Endothelial cell of umbilical vein (primary cell): Measurements from ENCODE around the gene ZNF516.

ENCODE experiments used
- EZH2 ChIP-seq: IDR thresholded peaks from 2 replicates; pipeline ENCODE4 v1.6.1; 2012; ENCODE audit warnings: borderline replicate concordance, low read depth, mild to moderate bottlenecking, moderate library complexity, low read length, inconsistent platforms; ENCODE audit not compliant: severe bottlenecking
- GATA2 ChIP-seq: IDR thresholded peaks from 2 replicates; pipeline ENCODE4 v1.7.0; 2011; ENCODE audit warnings: low read depth, mild to moderate bottlenecking, moderate library complexity, mixed read lengths, low read length; ENCODE audit not compliant: insufficient read length, insufficient read depth
- JUN ChIP-seq: IDR thresholded peaks from 2 replicates; pipeline ENCODE4 v1.6.1; 2011; ENCODE audit warnings: borderline replicate concordance, low read depth; ENCODE audit not compliant: insufficient read length, insufficient read depth
- MYC ChIP-seq: IDR thresholded peaks from one replicate; pipeline ENCODE4 v1.6.1; 2011; ENCODE audit warnings: mild to moderate bottlenecking, low read depth, low read length
- POLR2A ChIP-seq: IDR thresholded peaks from 2 replicates; pipeline ENCODE4 v1.6.1; 2012; ENCODE audit warnings: low read depth, mild to moderate bottlenecking, control low read depth, low read length
- POLR2AphosphoS5 ChIP-seq: IDR thresholded peaks from 2 replicates; pipeline ENCODE4 v1.6.1; 2012; ENCODE audit warnings: low read depth, mild to moderate bottlenecking, control low read depth, low read length, moderate library complexity; ENCODE audit not compliant: insufficient read depth
- TF ChIP-seq, protein P1 (sequence below), 2 donors: IDR thresholded peaks; 1 replicate in 1 of 2; 2 replicates in 1 of 2; pipeline ENCODE4 v1.5.1; 2011; ENCODE audit warnings: low read length in 2 of 2, mild to moderate bottlenecking in 2 of 2, moderate library complexity in 2 of 2, control low read depth in 1 of 2, inconsistent platforms in 1 of 2, low read depth in 1 of 2; ENCODE audit not compliant: insufficient read depth in 1 of 2; ENCODE audit errors: extremely low read depth in 1 of 2
- TF ChIP-seq, protein P2 (sequence below): IDR thresholded peaks from 2 replicates; pipeline ENCODE4 v1.6.1; 2011; ENCODE audit not compliant: insufficient read depth, insufficient read length

DNA sequence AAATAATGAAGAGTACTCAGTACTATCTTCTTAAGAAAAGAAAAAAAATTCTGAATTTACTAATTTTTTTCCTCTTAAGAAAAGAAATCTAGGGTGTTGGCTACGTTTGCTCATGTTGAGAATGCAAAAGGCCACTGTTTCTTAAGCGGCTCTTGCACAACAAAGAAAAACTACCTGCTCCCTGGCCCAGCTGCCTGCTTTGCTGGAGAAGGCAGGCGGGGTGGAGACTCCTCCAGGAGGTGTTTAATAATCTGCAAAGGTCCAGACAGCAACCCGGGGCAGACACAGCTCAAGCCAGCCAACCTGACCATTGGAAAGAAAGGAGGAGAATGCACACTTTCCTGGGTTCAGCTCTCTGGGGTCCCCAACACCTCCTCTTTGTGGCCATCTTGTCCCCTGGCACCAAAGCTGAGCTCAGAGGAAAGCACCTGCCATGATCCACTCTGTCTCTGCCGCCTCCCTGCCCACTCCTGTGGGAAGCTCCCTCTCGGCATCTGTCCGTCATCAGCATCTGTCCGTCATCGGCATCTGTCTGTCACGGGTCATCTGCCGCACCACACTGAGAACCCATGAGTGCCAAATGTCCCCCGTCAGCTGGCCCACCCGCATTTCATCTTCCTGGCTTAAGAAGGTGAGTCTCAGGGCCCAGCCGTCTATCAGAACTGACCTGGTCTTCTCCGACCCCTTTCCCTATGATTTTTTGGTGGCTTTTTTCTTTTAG is 11.9 kb downstream of the ZNF516 start:
- TF ChIP-seq POLR2A (no peak), POLR2AphosphoS5 (no peak), EZH2 (no peak), MYC (no peak), GATA2 (no peak), JUN (no peak)
- TF ChIP-seq, protein P1, sequence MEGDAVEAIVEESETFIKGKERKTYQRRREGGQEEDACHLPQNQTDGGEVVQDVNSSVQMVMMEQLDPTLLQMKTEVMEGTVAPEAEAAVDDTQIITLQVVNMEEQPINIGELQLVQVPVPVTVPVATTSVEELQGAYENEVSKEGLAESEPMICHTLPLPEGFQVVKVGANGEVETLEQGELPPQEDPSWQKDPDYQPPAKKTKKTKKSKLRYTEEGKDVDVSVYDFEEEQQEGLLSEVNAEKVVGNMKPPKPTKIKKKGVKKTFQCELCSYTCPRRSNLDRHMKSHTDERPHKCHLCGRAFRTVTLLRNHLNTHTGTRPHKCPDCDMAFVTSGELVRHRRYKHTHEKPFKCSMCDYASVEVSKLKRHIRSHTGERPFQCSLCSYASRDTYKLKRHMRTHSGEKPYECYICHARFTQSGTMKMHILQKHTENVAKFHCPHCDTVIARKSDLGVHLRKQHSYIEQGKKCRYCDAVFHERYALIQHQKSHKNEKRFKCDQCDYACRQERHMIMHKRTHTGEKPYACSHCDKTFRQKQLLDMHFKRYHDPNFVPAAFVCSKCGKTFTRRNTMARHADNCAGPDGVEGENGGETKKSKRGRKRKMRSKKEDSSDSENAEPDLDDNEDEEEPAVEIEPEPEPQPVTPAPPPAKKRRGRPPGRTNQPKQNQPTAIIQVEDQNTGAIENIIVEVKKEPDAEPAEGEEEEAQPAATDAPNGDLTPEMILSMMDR (IDR thresholded peaks at IDR 0.05; ENCODE audit: extremely low read depth in 1 of 2, insufficient read depth in 1 of 2, low read depth in 1 of 2, low read length in 2 of 2) = no peak
- TF ChIP-seq, protein P2, sequence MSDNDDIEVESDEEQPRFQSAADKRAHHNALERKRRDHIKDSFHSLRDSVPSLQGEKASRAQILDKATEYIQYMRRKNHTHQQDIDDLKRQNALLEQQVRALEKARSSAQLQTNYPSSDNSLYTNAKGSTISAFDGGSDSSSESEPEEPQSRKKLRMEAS = no peak
